Measurements from ENCODE around the gene F2RL3.

The F2RL3 gene

GRCh38 chr19:16875584-16876555 lies 12.9 kb upstream of the F2RL3 start:
- DNase-seq = no peak

DNA sequence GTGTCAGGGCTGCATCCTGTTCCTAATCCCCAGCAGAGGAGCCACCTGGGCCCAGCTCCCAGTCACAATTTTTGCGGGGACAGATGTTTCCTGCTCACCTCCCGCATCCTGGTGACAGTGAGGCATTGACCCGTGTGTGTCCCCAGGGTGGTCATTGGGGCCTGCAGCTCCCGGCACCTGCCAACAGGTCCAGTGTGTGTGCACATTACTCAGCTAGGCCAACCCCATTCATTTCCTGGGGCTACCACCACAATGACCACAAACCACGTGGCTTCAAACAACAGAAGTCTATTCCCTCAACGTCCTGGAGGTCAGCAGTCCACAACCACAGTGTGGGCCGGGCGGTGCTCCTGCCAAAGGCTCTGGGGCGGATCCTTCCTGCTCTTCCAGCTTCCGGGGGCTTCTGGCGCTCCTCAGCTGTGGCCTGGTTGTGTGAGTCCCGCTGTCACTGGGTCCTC lies 11.9 kb upstream of the F2RL3 start:
- no peak for DNase-seq

- DNase-seq = no peak
Measured at GRCh38 chr19:16877581-16877980, 11.2 kb upstream of the F2RL3 start.

GRCh38 chr19:16878181-16878965 lies 10.4 kb upstream of the F2RL3 start:
- DNase-seq = no peak

DNA sequence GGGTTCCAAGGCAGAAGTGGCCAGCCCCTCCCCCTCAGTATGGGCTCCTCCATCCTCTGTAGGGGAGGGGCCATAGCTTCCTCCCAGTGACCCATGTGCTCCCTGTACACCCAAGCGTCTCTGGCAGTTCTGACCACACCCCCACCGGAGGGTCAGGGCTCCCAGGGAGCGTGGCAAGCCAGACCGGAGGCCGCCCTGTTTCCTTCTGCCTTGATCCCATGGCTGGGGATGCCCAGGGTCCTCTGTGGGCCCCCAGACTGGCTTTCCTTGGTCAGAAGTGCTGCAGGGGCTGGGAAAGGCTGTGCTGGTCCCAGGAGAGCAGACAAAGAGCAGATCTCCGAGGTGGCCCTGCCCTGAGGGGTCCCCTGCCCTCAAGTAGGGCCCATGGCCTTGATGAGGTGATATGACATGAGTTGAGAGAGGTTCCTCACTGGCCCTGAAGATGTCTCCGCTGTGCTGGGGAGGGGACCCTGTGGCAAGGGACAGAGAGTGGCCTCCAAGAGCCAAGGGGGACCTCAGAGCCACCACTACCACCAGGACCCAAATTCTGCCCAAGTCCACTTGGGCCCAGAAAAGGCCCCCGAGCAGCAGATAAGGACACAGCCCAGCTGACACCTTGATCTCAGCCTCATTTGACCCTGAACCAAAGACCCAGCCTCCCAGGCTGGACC lies 7.8 kb upstream of the F2RL3 start:
- no peak for DNase-seq

- no peak for DNase-seq
Measured at GRCh38 chr19:16882146-16882545, 6.7 kb upstream of the F2RL3 start.

DNA sequence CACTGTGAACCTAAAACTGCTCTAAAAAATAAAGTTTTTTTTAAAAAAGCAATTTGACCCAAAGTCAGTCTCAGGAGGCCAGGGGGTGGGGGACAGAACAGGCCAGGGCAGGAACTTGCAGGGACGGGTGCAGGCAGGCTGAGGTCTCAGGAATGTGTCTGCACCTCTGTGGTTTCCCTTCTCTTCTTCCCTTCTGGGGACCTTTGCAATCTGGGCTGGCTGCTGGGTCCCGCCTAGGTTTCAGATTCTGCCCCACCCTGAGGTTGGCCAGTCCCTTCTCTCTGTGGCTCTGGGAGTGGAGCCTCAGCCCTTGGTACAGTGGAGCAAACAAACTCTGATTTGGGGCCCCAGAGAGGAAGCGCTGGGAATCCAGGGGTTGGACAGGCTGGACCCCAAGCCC lies 5.3 kb upstream of the F2RL3 start:
- DNase-seq = no peak

- no peak for DNase-seq
Measured at GRCh38 chr19:16885166-16885565, 3.6 kb upstream of the F2RL3 start.

- no peak for DNase-seq
Measured at GRCh38 chr19:16886305-16886880, 2.4 kb upstream of the F2RL3 start.

DNA sequence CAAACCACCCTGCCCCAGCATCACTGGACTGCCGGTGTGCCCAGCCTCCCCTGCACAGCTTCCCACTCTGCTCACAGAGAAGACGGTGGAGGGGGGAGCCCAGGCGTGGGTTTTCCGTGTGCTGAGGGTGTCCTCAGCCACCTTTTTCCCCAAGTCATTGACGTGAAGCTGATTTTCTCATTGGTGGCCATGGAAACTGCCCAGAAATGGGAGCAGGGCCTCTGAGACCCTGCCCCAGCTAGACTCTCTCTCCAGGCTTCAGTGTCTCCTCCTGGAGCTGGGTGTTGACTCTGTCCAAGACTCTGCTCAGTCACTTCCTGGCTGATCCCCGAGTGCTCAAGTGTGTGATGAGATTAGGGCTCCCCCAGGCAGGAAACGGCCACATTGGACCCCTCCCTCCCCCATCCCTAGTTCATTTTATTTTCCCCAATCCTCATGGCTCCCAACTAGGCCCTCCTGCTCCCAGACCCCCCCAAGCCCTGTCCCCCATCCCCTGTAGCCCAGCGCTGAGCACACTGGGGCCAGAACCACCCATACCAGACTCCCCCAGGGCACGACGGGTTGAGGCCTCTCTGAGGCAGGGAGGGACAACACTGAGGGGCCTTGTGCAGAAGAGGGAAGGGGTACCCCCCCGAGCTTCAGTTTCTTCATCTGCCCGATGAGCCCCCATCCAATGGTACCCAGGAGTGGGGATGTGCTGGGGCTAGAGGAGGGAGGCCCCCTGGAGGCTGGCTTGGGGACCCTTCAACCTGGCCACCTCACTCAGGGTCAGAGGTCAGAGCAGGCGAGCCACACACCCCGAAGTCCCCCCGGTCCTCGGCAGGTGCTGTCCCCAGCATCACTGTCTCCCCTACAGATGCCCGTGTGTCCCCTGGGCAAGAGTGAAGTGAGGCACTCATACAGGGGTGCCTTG lies 1.2 kb upstream of the F2RL3 start:
- no peak for DNase-seq

GRCh38 chr19:16889366-16889882 lies 625 bp downstream of the F2RL3 start:
- no peak for DNase-seq

GRCh38 chr19:16889883-16890460 lies 1.2 kb downstream of the F2RL3 start:
- DNase-seq = peak in 1 of 2 experiments; percentile 19

DNA sequence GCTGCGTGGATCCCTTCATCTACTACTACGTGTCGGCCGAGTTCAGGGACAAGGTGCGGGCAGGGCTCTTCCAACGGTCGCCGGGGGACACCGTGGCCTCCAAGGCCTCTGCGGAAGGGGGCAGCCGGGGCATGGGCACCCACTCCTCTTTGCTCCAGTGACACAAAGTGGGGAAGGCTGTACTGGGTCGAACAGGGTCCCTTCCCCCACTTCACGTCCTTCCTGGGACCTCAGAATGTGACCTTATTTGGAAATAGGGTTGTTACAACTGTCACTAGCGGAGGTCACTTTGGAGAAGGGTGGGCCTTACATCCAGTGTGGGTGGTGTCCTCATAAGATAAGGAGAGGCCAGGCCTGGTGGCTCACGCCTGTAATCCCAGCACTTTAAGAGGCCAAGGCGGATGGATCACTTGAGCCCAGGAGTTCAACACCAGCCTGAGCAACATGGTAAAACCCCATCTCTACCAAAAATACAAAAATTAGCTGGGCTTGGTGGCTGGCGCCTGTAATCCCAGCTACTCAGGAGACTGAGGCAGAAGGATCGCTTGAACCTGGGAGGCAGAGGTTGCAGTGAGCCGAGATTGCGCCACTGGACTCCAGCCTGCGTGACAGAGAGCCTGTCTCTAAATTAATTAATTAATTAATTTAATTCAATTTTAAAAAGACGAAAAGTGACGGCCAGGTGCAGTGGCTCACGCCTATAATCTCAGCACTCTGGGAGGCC lies 1.8 kb downstream of the F2RL3 start:
- DNase-seq = no peak

GRCh38 chr19:16891696-16892382 lies 3.0 kb downstream of the F2RL3 start:
- no peak for DNase-seq

DNA sequence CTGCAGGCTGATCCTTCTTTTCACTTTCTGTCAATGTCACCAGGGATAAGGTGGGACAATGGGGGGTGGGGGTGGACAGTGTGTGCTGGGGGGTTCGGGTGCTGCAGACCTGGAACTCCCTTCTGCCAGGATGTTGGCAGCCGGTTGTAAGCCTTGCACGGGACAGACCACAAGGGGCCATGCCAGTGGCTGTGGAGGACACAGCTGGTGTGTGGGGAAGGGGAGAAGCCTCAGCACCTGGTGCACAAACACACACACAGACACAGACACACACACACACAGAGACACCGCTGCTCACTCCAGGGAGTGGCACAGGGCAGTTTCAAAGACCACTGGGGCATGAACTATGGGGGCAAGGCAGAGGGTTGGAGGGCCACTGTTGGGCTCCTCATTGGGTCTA lies 3.6 kb downstream of the F2RL3 start:
- no peak for DNase-seq

- DNase-seq = no peak
Measured at GRCh38 chr19:16892868-16893685, 4.3 kb downstream of the F2RL3 start.

DNA sequence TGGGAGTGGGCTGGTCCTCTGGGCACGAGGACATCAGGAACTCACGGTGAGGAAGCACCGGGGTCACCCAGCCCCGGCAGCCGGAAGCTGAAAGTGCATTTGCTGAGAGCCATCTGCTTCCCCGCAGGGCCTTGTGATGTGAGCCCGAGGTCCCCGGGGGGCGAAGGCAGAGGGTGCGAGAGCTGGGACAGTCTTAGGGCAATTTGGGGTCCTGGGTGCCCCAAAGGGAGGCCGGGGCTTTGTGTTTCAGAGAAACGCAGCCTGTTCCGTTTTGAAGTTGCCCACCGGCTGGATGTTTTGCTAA lies 4.8 kb downstream of the F2RL3 start:
- DNase-seq = no peak

GRCh38 chr19:16894080-16894479 lies 5.3 kb downstream of the F2RL3 start:
- DNase-seq = no peak

Data from NCI-H1930 (cell line).